HUES48 (cell line): ENCODE measurements around the gene RBM15.

ENCODE experiments used
- H3K27ac ChIP-seq: one replicate; pipeline ENCODE4 v1.7.0; 2013; ENCODE audit warnings: low read depth, low read length, inconsistent platforms
- H3K27me3 ChIP-seq: 2 replicates; pipeline ENCODE4 v1.6.1; 2013; ENCODE audit warnings: mild to moderate bottlenecking, low read length; ENCODE audit not compliant: control insufficient read depth, insufficient read depth
- H3K36me3 ChIP-seq: 2 replicates; pipeline ENCODE4 v1.6.1; 2013; ENCODE audit warnings: low read length; ENCODE audit not compliant: control insufficient read depth, insufficient read depth
- H3K4me1 ChIP-seq: 2 replicates; pipeline ENCODE4 v1.6.1; 2013; ENCODE audit warnings: mild to moderate bottlenecking, low read length; ENCODE audit not compliant: control insufficient read depth, insufficient read depth
- H3K4me3 ChIP-seq: 2 replicates; pipeline ENCODE4 v1.5.1; 2013; ENCODE audit warnings: mild to moderate bottlenecking, low read depth, low read length
- H3K9ac ChIP-seq: 2 replicates; pipeline ENCODE4 v1.6.1; 2013; ENCODE audit warnings: mild to moderate bottlenecking, low read depth, low read length, moderate library complexity
- H3K9me3 ChIP-seq: 2 replicates; pipeline ENCODE4 v1.6.1; 2013; ENCODE audit warnings: low read length; ENCODE audit not compliant: control insufficient read depth, insufficient read depth

Gene RBM15

DNA sequence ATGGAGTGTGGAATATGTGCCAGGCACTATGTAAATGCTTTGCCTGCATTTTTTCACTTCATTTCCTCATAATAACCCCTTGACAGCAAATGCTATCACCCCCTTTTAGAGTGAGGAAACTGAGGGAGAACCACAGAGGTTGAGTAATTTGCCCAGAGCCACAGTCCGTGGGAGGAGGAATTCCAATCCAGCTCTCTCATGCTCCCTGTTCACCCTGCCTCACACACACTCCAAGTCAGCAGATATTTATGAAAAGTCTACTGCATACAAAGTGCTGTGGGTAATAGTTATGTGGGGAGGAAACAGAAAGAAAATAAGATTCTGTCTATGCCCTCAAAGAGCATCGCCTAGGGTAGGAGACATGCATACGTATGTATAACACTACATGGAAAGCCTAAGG is 30.9 kb upstream of the RBM15 start:
- Histone ChIP-seq H3K9ac (no peak overlapping the region), H3K27me3 (no peaks in the 10 kb centered on the region), H3K36me3 (no peaks in the 10 kb centered on the region), H3K4me1 (peaks cover 6% of the 10 kb centered on the region), H3K9me3 (no peaks in the 10 kb centered on the region), H3K4me3 (no peak overlapping the region), H3K27ac (no peak overlapping the region)

DNA sequence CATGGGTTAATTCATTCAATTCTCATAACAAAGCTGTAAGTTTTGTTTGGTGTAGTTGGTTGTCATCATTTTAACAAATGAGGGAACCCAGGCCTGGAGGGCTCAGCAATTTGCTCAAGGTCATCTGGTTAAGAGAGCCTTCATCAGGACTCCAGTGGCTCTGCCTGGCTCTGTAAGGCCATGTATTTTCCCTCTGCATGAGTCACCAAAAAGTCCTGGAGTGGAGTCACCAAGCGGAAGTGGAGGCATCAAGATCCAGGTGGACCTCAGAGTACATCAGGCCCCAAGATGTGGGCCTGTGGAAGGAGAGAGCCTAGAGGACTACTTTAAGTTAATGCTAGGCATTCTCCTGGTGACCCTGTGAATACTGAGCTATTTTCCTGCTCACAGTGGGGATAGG is 30.0 kb upstream of the RBM15 start:
- Histone ChIP-seq H3K4me1 (peaks cover 8% of the 10 kb centered on the region), H3K36me3 (no peaks in the 10 kb centered on the region), H3K9me3 (no peaks in the 10 kb centered on the region), H3K27ac (no peak overlapping the region), H3K4me3 (no peak overlapping the region), H3K27me3 (no peaks in the 10 kb centered on the region), H3K9ac (no peak overlapping the region)

DNA sequence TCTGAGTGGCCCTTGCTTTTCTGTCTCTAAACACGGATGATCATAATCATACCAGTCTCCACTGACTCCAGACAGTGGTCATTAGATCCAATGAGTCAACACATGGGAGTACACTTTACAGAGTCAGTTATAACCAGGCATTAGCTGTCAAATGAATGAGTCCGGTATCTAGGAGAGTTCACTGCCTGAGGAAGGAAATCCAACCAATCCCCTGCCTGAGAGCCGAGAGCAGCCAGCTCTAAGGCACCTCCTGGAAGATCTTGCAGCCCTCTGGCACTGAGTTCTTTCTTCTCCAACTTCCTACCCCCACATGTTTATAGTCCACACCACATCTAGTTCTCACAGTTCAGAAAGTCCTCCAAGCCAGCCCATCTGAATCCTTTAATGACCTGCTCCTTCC is 29.4 kb upstream of the RBM15 start:
- Histone ChIP-seq H3K9ac (no peak overlapping the region), H3K27me3 (no peaks in the 10 kb centered on the region), H3K9me3 (no peaks in the 10 kb centered on the region), H3K4me3 (no peak overlapping the region), H3K4me1 (peaks cover 8% of the 10 kb centered on the region), H3K36me3 (no peaks in the 10 kb centered on the region), H3K27ac (no peak overlapping the region)

DNA sequence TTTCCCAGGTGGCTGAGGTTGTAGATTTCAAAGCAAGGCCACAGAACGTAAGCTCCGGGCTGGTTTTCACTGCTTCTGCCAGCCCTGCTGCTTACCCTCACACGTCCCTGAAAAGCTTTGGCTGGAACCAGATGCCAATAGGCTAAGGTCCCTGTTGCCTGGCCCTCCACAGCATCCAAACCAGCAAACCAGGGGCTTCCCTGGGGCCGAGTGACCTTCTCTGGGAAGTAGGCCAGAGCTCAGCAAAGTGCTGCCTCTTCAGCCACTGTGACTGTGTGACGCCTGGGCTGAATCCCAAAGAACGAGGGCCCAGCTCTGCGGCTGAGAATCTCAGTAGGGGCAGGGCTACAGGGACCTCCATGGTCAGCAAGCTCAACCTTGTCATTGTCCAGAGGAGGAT is 28.9 kb upstream of the RBM15 start:
- no peaks in the 10 kb centered on the region for H3K36me3 ChIP-seq
- no peak overlapping the region for H3K27ac ChIP-seq
- no peak overlapping the region for H3K9ac ChIP-seq
- peaks cover 8% of the 10 kb centered on the region for H3K4me1 ChIP-seq
- no peaks in the 10 kb centered on the region for H3K27me3 ChIP-seq
- no peaks in the 10 kb centered on the region for H3K9me3 ChIP-seq
- no peak overlapping the region for H3K4me3 ChIP-seq

DNA sequence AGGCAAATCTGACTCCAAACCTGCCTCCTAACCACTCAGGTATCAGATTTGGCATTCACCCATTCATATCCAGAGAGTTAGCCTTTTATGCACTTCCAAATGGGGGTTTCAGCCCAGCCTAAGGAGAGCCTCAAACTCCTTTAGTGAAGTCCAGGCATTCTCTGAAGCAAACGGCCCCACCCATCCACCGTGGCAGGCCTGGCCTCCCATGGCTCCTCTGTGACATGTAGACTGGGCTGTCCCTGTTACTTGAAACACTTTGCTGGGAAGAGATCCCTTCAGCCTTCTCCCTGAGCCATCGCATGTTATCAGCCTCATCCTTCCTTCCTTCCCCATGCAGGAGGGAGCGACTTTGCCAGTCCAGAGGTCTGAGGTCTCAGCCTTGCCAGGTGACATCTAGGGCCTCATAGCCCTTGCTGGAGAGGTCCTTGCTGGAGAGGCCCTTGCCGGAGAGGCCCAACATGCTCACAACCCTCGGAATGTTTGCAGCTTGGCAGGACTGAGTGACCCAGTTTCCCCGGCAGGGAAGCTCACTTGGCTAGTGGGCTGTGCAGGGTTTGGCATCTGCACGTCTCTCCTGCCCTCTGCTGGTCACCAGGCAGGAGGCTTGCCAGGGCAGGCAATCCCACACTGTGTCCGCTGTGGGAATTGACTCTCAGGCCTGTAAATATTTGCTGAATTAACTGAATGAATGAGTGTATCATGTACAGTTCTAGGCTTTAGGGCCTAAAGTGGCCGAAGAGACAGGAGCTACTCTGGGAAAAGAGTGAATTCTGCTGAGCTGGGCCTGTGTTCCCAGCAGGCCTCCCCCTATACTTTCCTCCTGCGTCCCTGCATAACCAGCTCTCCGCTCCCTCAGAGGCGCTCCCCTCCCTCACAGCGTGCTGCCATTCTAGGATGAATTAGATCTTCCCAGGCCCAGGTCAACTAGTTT is 26.7 kb upstream of the RBM15 start:
- no peaks in the 10 kb centered on the region for H3K27me3 ChIP-seq
- H3K36me3 ChIP-seq, result no peaks in the 10 kb centered on the region
- peak overlapping the region; percentile 49 for H3K4me3 ChIP-seq
- no peak overlapping the region for H3K9ac ChIP-seq
- H3K27ac ChIP-seq, result no peak overlapping the region
- H3K9me3 ChIP-seq, result no peaks in the 10 kb centered on the region
- H3K4me1 ChIP-seq, result peaks cover 8% of the 10 kb centered on the region

DNA sequence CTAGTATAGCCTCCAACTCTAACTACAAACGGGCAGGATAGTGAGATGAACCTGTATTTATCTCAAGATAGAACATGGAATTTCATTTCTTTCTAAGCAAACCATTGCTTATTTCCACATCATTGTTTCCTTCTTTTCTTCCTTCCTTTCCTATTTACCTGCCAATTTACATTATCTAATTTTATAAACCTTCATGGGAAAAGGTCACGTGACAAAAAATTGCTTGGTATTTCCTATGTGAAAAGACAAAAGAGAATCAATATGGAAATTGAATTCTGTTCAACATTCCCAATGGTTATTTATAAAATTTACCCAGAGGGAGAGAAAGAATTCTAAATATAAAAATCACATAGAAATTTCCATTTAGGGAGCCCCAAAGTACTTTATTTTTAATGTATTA is 22.4 kb upstream of the RBM15 start:
- Histone ChIP-seq H3K4me1 (peaks cover 8% of the 10 kb centered on the region), H3K9me3 (no peaks in the 10 kb centered on the region), H3K27me3 (no peaks in the 10 kb centered on the region), H3K9ac (no peak overlapping the region), H3K27ac (no peak overlapping the region), H3K36me3 (no peaks in the 10 kb centered on the region), H3K4me3 (no peak overlapping the region)

DNA sequence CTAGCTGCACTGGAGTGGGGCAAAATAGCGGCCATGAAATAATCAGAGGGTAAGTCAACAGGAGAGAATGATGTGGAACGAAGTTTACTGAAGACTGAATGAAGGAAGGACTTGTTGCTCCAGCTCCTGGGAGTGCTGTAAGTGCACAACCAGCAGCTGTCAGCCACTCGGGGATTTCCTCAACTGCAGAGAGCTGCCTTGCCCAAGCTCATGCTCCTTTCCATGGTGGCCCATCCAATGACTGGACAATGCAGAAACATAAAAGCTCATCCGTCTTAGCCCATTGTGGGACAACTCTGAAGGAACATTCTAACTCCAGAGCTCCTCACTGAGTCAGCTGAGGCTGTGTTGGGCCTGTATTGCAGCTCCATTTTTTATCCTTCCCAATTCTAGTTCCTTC is 21.1 kb upstream of the RBM15 start:
- Histone ChIP-seq H3K4me3 (no peak overlapping the region), H3K27me3 (no peaks in the 10 kb centered on the region), H3K9ac (no peak overlapping the region), H3K27ac (no peak overlapping the region), H3K4me1 (peaks cover 4% of the 10 kb centered on the region; the same call in 1 of the 2 replicates), H3K36me3 (no peaks in the 10 kb centered on the region), H3K9me3 (no peaks in the 10 kb centered on the region)

DNA sequence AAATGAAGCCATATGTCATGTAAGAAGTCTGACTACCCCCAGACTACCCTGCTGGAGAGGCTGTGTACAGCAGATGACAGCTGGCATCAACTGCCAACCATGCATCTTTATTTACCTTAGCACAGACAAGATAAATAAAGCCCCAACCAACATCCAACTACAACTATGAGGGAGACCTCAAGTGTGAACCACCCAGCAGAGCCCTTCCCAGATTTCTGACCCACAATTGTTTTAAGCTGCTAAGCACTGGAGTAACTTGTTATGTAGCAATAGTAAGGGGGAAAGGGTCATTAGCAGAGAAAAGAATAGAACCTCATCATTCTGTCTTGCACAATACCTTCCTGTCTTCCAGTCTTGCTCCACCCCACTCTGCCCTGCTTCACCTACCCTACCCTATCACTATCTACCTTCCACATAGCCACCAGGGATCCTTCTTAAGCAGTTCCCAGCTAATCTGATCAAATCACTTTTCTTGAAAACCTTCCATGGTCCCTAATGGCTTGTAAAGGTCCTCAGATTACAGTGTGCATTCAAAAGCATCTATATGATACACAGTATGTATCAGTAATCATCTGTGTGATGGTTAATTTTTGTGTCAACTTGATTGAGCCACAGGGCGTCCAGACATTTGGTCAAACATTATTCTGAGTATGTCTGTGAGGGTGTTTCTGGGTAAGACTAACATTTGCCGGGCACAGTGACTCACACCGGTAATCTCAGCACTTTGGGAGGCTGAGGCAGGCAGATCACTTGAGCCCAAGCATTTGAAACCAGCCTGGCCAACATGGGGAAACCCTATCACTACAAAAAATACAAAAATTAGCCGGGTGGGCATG is 19.6 kb upstream of the RBM15 start:
- no peaks in the 10 kb centered on the region for H3K36me3 ChIP-seq
- H3K4me1 ChIP-seq, result no peaks in the 10 kb centered on the region
- H3K9ac ChIP-seq, result no peak overlapping the region
- H3K4me3 ChIP-seq, result no peak overlapping the region
- no peak overlapping the region for H3K27ac ChIP-seq
- H3K9me3 ChIP-seq, result no peaks in the 10 kb centered on the region
- no peaks in the 10 kb centered on the region for H3K27me3 ChIP-seq

DNA sequence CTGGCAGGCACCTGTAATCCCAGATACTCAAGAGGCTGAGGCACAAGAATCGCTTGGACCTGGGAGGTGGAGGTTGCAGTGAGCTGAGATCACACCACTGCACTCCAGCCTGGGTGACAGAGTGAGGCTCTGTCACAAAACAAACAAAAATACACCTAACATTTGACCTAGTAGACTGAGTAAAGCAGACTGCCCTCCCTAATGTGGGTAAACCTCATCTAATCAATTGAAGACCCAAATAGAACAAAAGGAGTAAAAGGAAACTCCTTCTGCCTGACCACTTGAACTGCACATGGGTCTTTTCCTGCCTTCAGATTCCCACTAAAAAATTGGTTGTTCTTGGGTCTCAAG is 19.0 kb upstream of the RBM15 start:
- Histone ChIP-seq H3K27ac (no peak overlapping the region), H3K36me3 (no peaks in the 10 kb centered on the region), H3K9me3 (no peaks in the 10 kb centered on the region), H3K4me1 (no peaks in the 10 kb centered on the region), H3K9ac (no peak overlapping the region), H3K4me3 (no peak overlapping the region), H3K27me3 (no peaks in the 10 kb centered on the region)

DNA sequence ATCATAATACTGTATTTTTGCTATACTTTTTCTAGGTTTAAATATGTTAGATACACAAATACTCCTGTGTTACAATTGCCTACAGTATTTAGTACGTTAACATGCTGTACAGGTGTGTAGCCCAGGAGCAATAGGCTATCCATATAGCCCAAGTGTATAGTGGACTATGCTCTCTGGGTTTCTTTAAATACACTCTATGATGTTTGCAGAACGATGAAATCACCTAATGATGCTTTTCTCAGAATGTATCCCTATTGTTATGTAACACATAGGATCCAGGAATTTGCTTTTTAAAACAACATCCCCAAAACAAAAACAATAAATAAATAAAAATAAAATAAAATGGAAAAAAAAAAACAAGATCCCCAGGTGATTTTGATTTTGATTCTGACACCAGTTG is 18.1 kb upstream of the RBM15 start:
- H3K27me3 ChIP-seq, result no peaks in the 10 kb centered on the region
- H3K4me1 ChIP-seq, result no peaks in the 10 kb centered on the region
- no peaks in the 10 kb centered on the region for H3K36me3 ChIP-seq
- H3K4me3 ChIP-seq, result no peak overlapping the region
- no peak overlapping the region for H3K9ac ChIP-seq
- no peak overlapping the region for H3K27ac ChIP-seq
- no peaks in the 10 kb centered on the region for H3K9me3 ChIP-seq

DNA sequence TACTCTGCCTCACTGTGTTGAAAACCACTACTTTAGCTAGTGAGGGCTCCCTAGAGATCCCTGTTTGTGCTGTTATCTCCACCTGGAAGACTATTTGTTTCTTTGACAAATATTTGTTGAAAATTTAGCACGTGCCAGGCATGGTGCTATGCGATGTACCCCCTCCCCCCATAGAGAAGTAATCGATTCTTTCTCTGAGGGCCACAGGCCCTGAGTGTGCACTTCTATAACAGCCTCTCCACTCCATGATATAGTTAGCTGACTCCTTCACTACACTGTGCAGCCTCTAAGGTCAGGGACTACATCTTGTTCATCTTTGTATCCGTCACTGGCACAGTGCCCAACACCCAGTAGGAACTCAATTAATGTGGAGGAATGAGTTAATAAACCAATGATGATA is 17.3 kb upstream of the RBM15 start:
- H3K9ac ChIP-seq, result no peak overlapping the region
- no peaks in the 10 kb centered on the region for H3K4me1 ChIP-seq
- H3K4me3 ChIP-seq, result no peak overlapping the region
- H3K27me3 ChIP-seq, result no peaks in the 10 kb centered on the region
- no peaks in the 10 kb centered on the region for H3K36me3 ChIP-seq
- H3K27ac ChIP-seq, result no peak overlapping the region
- H3K9me3 ChIP-seq, result no peaks in the 10 kb centered on the region
